Measurements from ENCODE around the gene ZNF277.
A peak's percentile ranks its signal among the peaks of the same experiment; 100 is the strongest.

ZNF277 gene

DNA sequence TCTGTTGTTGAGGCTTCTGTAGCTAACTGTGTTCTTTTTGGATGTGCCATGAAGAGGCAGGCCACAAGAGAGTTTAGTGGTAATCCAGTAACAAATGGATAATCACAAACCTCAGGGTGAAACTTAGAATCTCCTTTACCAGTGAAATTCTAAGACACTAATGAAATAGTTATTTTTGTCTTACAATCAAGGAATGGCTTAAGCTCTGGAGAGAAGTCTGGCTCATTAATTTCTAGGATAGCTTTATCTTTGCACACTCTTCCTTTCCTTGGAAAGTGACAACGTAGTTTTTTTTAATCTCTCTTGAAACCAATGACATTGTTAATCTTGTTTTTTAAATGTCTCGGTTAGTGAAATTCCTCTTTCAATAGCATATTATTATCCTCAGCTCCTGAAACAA is 150.1 kb downstream of the ZNF277 start:
- no peak for DNase-seq (ENCODE audit: low spot score)

DNA sequence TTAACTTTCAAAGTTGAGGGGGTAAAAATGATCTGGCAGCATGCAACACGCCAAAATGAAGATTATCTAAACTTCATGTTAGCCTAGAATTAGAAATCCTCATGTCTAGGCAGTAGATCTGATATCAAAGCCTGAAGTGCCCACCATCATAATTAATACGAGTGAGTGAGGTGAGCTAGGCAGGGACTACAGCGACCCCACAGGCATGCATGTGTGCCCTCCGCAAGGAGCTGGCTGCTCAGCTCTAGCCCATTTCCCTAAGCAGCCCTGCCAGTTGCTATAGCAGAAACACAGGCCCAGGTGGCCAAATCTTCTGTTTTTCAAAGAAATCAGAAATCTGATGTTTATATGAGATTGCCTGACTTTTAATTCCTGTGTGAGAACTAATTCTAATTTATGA is 150.6 kb downstream of the ZNF277 start:
- no peak for DNase-seq (ENCODE audit: low spot score)

DNA sequence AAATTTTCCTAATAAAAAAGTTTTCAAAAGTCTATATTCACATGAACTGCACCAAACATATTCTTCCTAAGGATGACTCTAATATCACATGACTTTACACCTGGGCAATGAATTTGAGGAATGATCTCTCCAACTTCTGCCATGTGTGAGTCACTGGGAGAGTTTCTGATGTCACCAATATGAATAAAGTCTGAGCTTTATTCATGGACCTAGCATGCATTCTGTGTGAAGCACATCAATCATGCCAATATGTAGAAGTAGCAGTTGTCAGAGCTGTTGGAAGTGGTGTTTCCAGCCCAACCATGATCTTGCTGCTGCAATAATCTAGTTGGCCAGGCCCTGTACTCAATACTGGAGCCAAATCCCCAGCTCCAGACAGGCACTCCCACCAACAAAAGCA is 152.0 kb downstream of the ZNF277 start:
- DNase-seq (ENCODE audit: low spot score): no peak

DNA sequence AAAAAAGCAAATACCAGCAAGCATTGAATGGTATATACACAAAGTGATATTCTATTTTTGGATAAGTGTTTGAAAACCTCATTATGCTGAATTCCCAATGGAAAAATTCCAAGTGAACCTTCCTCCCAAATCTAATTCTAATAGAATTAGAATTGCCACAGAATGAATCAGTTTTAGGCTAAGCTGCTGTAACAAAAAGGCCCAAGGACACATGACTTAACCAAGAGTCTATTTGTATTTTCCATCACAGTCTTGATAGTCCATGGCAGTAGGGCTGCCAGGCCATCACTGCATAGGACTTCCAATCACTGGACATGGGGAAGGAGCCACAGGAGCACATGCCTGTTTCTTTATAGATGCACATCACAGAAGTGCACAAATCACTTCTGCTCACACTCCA is 152.6 kb downstream of the ZNF277 start:
- DNase-seq (ENCODE audit: low spot score): no peak

DNA sequence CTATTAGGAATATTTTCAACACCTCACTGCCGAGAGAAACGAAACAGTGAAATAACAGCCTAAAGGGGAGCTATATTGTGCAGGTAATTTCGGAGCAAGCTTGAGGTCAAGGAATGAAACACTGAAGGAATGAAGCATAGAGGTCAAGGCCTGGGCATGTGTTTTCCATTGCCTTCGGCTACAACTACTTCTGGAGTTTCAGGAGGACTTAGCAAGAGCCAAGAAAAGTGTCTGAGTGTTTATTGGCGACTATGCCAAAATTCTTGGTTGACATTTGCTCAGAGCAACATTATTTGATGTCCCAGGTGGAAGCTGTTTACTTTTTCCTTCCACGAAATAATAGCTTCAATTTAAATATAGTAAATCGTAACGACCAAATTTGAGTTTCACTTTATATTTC is 154.2 kb downstream of the ZNF277 start:
- no peak for DNase-seq (ENCODE audit: low spot score)

DNA sequence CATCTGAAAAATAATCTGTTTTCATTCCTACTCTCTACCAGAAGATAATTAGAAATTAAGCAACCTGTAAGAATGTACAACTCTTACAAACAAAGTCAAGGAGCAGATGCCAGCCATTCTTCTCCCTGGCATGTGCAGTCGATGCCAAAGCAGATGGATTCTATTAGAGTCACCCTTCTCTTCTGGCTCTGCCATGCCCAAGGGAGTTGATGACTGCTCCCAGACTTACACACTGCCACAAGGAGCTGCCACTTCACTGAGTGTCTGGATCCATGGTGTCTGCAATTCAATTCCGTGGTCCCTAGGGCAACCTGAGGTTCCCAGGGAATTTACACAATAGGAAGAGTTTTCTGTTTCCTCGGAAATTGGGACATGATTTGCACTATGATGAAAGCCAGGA is 154.7 kb downstream of the ZNF277 start:
- DNase-seq (ENCODE audit: low spot score): no peak

DNA sequence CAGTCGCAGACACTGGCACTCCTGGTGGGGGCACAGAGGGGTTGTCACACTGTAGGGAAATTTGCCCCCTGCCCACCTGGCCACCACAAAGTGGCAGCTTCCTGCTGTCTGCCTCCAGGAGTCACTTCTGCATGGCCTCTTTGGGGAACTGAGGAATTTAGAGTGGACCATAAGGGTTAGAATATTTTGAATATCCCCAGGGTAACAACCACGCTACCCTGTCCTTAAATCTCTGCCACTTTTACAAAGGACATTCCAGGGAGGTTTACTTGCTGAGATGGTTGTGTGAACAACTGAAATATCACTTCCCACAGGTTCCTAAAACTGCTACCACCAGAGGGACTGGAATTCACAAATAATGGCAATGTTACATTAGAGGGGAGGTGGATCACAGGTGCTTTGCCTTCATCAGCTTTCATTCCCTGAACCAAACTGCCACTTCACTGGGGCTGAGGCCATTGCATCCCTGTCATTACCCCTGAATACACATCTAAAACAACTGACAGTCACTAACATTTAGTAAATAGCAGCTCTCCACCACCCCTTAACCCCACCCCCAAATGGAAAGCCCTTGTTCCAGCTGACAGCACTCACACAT is 155.7 kb downstream of the ZNF277 start:
- DNase-seq (ENCODE audit: low spot score): no peak

DNA sequence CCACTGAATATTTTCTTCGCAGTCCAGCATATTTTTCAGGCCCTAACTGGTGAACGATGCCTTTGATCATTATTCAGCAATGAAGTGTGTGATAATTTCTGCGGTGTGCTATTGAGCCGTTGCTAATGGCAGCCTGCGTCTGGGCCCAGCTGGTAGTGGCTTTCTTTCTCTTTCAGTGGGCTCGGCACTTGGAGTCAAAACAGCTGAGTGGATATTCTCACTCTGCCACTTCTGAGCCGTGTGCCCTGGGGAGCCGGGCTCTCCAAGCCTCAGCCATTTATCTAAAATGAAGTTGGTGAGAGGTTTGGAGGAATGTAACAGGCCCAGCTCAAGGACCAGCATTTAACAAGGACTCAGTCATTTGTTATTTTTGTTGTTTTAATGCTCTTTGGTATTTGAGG is 156.2 kb downstream of the ZNF277 start:
- no peak for DNase-seq (ENCODE audit: low spot score)

DNA sequence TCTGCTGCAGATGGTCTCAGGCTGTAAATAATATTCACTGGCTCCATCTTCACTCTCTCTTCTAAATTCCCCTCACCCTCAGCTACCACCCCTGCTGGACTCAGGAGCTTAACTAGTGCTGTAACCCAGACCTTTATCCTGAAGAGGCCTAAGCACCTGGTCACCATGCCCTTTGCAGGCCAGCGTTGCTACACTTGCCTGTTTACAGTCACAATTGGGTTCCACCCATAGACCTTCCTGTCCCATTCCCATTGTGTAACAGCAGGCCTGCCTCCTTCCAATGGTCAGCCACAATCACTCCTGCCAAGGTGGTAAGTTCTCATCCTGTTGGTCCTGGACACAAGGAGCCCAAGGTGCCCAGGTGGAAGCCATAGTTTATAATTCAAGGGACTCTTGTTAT is 157.9 kb downstream of the ZNF277 start:
- no peak for DNase-seq (ENCODE audit: low spot score)

DNA sequence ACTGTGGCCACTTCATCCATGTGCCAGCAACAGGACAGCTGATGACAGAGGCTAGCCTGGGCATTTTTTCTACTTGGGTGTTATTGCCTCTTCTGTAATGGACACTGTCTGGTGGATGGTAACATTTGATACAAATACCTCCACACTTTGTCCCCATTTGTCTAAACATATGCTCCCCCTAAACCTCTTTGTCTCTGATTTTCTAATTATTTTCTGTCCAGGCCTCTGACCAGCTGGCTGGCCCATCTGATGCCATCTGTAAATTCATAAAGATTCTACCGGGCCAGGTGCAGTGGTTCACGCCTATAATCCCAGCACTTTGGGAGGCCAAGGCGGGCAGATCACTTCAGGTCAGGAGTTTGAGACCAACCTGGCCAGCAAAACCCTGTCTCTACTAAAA is 159.1 kb downstream of the ZNF277 start:
- no peak for DNase-seq (ENCODE audit: low spot score)

DNA sequence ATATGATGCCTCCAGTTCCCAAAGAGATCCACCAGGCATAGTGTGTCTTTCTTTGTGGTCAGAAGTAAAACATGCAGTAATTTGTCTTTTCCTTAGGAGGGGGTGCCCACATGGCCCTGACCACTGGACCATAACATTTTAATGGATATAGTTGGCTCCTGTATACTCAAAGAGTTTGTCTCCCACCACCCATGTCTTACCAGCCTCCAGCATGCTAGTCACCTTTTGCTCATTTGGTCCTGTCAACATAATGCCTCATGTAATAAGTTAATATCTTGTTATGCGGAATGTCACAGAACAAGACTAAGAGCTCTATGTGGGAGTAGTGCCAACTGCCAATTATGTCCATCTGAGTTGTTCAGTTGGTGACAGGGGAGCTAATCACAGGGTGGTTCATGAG is 160.4 kb downstream of the ZNF277 start:
- DNase-seq (ENCODE audit: low spot score): no peak

DNA sequence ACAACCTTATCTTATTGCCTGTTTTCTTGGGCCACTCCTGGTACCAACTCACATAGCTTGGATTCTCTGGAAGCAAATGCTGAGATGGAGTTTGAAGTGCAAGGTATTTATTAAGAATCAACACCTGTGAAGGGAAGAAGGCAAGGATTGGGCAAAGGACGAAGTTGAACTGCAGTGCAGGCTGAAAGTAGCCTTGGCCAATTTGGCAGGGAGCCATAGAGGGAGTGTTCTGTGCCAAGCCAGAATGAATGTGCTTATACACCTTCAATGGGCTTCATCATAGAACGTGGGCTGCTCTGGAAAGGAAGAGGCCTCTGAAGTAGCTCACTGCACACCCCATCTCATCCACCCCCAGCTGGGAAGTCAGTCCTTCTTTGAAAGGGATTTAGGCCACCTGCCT is 163.9 kb downstream of the ZNF277 start:
- DNase-seq (ENCODE audit: low spot score): no peak

DNA sequence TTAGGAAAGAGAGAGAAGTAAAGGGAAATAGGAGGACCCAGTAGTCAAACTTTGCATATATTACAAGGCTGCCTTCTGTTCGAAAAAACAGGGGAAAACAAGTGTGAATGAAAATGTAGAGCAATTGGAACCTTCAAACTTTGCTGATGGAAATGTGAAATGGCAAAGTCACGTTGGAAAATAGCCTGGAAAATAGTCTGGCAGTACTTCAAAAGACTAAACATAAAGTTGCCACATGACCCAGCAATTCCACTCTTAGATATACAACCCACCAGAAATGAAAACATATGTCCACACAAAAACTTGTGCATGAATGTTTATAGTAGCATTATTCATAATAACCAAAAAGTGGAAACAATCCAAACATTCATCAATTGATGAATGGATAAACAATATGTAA is 165.2 kb downstream of the ZNF277 start:
- DNase-seq (ENCODE audit: low spot score): no peak

DNA sequence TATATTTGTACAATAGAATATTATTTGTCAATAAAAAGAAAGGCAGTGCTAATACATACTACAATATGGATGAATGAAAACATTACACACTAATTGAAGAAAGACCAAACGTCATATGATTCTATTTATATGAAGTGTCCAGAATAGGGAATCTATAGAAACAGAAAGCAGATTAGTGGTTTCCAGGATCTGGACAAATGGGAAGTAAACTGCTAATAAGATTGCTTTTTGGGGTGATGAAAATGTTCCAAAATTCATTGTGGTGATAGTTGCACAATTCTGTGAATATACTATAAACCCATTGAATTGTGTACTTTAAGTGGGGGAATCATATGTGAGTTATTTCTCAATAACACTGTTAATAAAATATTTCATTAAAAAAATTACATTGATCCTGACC is 165.6 kb downstream of the ZNF277 start:
- no peak for DNase-seq (ENCODE audit: low spot score)

DNA sequence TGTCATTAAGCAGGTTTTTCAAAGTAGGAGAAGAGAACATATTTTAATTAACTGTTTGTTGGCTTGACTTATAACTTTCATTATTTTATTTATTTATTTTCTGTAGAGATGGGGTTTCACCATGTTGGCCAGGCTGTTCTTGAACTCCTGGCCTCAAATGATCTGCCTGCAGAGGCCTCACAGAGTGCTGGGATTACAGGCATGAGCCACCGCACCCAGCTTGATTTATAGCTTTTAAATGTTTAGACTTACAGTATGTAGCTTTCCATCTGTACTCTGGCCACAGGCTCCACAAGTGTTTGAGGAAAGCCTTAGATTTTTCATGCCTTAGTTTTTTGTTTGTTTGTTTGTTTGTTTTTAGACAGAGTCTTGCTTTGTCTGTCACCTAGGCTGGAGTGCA is 171.1 kb downstream of the ZNF277 start:
- no peak for DNase-seq (ENCODE audit: low spot score)

DNA sequence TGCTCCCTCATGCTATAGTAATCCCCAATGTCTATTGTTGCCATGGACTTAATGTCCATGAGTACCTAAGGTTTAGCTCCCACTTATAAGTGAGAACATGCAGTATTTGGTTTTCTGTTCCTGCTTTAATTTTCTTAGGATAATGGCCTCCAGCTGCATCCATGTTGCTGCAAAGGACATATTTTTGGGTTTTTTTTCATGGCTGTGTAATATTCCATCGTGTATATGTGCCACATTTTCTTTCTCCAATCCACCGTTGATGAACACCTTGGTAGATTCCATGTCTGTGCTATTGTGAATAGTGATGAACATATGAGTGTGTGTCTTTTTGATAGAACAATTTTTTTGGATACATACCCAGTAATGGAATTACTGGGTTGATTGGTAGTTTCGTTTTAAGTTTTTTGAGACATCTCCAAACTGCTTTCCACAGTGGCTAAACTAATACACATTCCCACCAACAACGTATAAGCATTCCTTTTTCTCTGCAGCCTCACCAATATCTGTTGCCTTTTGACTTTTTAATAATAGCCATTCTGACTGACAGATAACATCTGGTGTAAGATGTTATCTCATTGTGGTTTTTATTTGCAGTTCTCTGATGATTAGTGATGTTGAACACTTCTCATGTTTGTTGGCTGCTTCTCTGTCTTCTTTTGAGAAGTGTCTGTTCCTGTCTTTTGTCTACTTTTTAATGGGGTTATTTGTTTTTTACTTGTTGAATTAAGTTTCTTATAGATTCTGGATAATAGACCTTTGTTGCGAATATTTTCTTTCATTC is 175.0 kb downstream of the ZNF277 start:
- DNase-seq (ENCODE audit: low spot score): no peak

DNA sequence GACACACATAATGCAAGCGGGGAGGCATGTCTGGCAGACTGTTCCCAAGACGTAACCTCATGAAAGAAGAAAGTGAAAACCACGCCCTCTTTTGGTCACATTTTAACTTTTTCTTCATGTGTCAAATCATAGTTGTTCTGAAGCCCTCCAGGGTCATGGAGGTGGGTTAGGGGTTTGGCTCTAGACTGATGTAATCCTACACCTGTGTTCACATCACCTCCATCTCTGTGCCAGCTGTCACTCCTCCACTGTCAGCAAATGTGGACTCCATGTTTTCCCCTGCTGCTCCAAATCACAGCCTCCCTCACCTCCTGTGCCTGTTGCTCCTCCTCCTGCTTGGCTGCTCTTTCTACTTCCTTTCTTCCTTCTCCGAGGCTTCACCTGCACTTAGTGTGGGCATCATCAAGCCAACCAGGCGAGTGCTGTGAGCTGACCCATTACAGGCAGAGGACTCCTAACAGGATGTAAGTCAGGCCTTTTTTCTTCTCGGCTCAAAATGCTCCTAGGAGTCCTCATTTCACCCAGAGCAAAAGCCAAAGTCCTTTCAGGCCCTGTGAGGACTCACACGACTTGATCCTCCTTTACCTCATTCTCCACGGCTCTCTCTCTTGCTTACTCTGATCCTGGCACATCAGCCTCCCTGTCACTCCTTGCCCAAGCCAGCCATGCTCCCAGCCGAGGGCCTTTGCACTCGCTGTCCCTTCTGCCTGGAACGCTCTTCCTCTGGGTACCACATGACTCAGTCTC is 177.3 kb downstream of the ZNF277 start:
- DNase-seq (ENCODE audit: low spot score): peak; percentile 28

DNA sequence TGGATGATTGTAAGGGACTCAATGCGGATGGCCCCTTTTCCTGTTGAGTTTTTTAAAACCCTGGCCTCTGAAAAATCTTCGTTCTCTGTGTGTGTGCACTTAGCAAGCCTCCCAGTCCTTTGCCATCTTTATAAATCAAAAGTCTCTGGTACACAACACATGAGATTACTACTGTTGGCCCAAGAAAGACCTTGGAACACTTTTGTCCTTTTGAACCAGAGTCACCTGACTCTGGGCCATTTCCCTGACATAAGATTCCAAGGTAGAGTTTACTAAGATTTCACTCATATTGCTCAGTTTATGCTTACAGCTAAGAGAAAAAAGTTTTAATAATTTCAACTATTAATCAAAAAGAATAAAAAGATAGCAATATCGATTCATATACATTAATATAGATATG is 179.0 kb downstream of the ZNF277 start:
- no peak for DNase-seq (ENCODE audit: low spot score)

DNA sequence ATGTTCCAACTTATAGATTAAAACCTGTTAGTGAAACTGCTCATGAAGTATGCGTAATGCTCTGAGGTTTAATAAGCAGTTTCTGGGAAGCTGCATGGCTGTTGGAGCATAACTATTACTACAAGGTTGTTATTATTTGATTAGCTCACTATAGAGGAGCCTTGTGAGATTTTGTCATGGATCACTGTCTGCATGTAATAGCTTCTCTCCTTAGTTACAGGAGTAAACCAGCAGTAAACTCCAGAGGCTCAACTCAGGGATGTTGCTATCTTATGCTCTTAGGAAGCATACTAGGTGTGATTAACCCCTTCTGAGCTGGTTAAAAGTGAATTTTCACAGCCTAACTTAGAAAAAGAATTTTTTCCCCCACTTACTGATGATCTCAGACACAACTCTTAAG is 180.1 kb downstream of the ZNF277 start:
- DNase-seq (ENCODE audit: low spot score): no peak

DNA sequence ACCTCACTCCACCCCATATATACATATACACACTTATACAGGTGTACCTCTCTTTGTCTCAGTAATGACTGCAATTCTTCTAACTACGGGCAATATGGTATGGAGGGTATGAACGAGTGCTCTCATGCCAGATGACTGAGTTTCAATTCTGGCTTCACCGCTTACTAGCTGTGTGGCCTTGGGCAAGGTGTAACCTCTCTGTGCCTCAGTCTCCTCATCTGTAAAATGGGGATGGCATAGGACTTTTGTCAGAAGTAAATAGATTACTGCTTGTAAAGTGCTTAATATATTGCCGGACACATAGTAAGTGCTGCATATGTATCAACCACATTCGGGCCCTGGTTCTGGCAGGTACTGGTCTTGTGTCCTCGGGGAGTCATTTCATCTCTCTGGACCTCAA is 183.7 kb downstream of the ZNF277 start:
- DNase-seq (ENCODE audit: low spot score): no peak

DNA sequence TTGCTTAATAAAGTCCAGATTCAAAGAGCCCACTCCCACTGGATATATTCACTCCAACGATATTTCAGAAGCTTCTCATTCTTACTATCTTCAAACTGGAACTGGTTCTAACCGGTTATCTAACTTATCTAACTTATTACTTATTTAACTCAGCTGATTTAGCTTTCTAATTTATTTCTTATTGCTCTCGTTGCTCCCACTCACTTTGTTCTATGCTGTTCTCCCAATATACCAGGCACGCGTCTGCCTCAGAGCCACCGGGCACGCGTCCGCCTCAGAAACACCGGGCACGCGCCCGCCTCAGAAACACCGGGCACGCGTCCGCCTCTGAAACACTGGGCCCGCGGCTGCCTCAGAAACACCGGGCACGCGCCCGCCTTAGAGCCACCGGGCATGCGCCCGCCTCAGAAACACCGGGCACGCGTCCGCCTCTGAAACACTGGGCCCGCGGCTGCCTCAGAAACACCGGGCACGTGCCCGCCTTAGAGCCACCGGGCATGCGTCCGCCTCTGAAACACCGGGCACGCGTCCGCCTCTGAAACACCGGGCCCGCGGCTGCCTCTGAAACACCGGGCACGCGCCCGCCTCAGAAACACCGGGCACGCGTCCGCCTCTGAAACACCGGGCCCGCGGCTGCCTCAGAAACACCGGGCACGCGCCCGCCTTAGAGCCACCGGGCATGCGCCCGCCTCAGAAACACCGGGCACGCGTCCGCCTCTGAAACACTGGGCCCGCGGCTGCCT is 184.8 kb downstream of the ZNF277 start:
- DNase-seq (ENCODE audit: low spot score): peak; percentile 46

DNA sequence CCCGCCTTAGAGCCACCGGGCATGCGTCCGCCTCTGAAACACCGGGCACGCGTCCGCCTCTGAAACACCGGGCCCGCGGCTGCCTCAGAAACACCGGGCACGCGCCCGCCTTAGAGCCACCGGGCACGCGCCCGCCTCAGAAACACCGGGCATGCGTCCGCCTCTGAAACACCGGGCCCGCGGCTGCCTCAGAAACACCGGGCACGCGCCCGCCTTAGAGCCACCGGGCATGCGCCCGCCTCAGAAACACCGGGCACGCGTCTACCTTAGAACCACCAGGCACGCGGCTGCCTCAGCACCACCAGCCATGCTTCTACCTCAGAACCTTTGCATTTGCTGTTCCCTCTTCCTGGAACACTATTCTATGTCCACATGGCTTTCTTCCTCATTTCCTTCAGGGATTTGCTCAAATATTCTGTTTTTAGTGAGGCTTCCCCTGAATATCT is 185.4 kb downstream of the ZNF277 start:
- DNase-seq (ENCODE audit: low spot score): peak; percentile 35
